ENCODE data around the gene TMEM179. TPM values are rescaled to one million over a fixed set of nuclear protein-coding genes. Genes with fewer than 3 reads are reported as not detected.
"Not testable (repeated sequence)": the region's sequence is repeated elsewhere in the genome, so short reads cannot be mapped to it uniquely, and the experiment has no call there.

The TMEM179 gene
- total RNA-seq (2014; rRNA removed; shearing (Covaris generic)): not detected in 2 replicates
- polyA plus RNA-seq (2016; fragmentation: Nextera tagmentation; extraction: Ambion mirVana): not detected in 2 replicates

DNA sequence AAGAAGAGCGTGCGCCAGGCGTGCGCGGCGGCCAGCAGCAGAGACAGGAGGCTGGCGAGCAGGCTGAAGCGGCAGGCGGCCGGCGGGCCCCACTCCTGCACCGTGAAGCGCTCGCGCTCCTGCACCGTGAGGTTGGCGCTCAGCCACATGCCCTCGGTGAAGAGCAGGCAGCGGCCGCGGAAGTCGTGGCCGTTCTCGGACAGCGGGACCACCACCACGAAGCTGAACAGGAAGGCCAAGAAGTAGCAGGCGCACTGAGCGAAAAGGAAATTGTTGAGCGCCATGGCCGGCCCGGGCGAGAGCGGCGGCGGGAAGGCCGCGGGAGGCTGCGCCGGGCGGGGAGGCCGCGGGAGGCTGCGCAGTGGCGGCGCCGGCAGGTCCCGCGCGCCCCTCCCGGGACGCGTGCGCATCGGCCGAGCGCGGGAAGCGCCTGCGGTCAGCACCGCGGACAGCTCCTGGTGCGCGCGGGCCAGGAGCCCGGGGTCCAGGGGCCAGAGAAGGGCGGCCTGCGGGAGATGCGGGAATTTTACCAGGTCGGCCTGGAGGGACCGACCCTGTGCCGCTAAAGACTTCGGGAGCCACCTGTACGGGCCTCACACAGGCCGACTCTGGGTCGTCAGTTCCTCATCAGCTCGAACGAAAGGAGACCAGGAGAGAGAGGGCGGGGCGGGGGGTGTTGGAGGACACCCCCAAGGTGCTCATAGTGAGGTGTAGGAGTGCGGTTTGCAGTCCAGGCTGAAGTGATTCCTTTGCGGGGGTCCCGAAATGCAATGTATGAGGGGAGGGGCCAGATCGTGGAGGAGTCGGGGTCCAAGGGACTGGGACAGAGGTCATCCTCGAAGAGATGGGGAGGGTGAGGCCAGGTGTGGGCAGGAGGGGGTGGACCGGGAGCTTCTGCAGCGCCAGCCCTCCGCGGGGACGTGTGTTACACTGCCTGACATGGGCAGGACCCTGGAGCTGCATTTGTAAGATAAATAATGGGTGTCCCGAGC is at the start of gene TMEM179:
TSS of gene TMEM179 (minus strand) at position 315 of the 992 bp plus-strand sequence. CDS start at position 284, 31 bp downstream.
- 9 to 11% methylated on average over 52 to 90 of the region's 91 CpGs for WGBS, 2 experiments (ENCODE audit: low coverage in 1 of 2, low lambda C conversion rate in 2 of 2, missing lambda C conversion rate in 2 of 2)
- H3K79me2 ChIP-seq (ENCODE audit: insufficient read depth): no peaks in the 10 kb centered on the region
- in situ Hi-C loops (cut with MboI): no loop called here
- DNase-seq: peak; percentile 35
- H3F3A ChIP-seq (ENCODE audit: insufficient read depth): no peaks in the 10 kb centered on the region
- H3K36me3 ChIP-seq (ENCODE audit: low read depth): no peaks in the 10 kb centered on the region
- no peaks in the 10 kb centered on the region for H3K9me2 ChIP-seq (ENCODE audit: insufficient read depth)
- TF ChIP-seq EZH2 (IDR thresholded peaks at IDR 0.05; ENCODE audit: insufficient read depth, poor library complexity, severe bottlenecking) (no peak), EZH2phosphoT487 (IDR thresholded peaks at IDR 0.05; ENCODE audit: insufficient read depth, low read depth) (no peak)
- H3K27ac ChIP-seq: no peak within 1 kb of the TSS
- H3K9ac ChIP-seq: no peak within 1 kb of the TSS
- H3K27me3 ChIP-seq (replicated peaks; ENCODE audit: insufficient read depth): peaks cover 32% of the 10 kb centered on the region
- no peaks in the 10 kb centered on the region for H3K9me3 ChIP-seq (ENCODE audit: low read depth)
- H3K4me3 ChIP-seq: no peak within 1 kb of the TSS
- H3K4me2 ChIP-seq (ENCODE audit: unreplicated experiment): no peak within 1 kb of the TSS
- H2AFZ ChIP-seq: no peak within 1 kb of the TSS
- no peaks in the 10 kb centered on the region for H3K4me1 ChIP-seq (ENCODE audit: insufficient read depth)
- H4K20me1 ChIP-seq (ENCODE audit: insufficient read depth): no peaks in the 10 kb centered on the region

DNA sequence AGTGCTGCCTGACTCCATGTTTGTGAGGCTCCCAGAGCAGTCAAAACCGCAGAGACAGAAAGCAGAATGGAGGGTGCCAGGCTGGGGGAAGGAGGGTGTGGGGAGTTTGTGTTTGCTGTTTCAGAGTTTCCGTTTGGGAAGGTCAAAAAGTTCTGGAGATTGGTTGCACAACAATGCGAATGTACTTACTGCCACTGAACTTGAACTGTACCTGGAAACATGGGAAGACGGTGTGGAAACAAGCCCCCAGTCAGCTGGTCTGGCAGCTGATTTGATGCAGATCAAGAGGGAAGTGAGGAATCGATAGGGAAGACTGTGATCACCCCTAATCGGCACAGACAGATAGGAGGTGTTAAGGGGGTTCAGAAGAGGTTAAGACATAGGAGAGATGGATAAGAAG is 49.5 kb upstream of the TMEM179 start:
- TF ChIP-seq EZH2phosphoT487 (IDR thresholded peaks at IDR 0.05; ENCODE audit: insufficient read depth, low read depth): no peak
- no peak for TF ChIP-seq EZH2 (IDR thresholded peaks at IDR 0.05; ENCODE audit: insufficient read depth, poor library complexity, severe bottlenecking)
- WGBS, 2 experiments (ENCODE audit: low coverage in 1 of 2, low lambda C conversion rate in 2 of 2, missing lambda C conversion rate in 2 of 2): 66 to 76% methylated on average over 6 of the region's 6 CpGs
- H3K79me2 ChIP-seq (ENCODE audit: insufficient read depth): no peaks in the 10 kb centered on the region
- no peak overlapping the region for H3K4me3 ChIP-seq
- H3K27me3 ChIP-seq (replicated peaks; ENCODE audit: insufficient read depth): peaks cover 6% of the 10 kb centered on the region; the same call in 1 of the 2 replicates
- H3F3A ChIP-seq (ENCODE audit: insufficient read depth): no peaks in the 10 kb centered on the region
- H3K36me3 ChIP-seq (ENCODE audit: low read depth): no peaks in the 10 kb centered on the region
- no peaks in the 10 kb centered on the region for H3K9me3 ChIP-seq (ENCODE audit: low read depth)
- peaks cover 6% of the 10 kb centered on the region for H3K4me1 ChIP-seq (ENCODE audit: insufficient read depth)
- no peaks in the 10 kb centered on the region for H3K9me2 ChIP-seq (ENCODE audit: insufficient read depth)
- no peak overlapping the region for H3K9ac ChIP-seq
- H3K27ac ChIP-seq: no peak overlapping the region
- no peak for DNase-seq
- no peak overlapping the region for H2AFZ ChIP-seq
- in situ Hi-C loops (cut with MboI): no loop called here
- H4K20me1 ChIP-seq (ENCODE audit: insufficient read depth): no peaks in the 10 kb centered on the region
- H3K4me2 ChIP-seq (ENCODE audit: unreplicated experiment): no peak overlapping the region

DNA sequence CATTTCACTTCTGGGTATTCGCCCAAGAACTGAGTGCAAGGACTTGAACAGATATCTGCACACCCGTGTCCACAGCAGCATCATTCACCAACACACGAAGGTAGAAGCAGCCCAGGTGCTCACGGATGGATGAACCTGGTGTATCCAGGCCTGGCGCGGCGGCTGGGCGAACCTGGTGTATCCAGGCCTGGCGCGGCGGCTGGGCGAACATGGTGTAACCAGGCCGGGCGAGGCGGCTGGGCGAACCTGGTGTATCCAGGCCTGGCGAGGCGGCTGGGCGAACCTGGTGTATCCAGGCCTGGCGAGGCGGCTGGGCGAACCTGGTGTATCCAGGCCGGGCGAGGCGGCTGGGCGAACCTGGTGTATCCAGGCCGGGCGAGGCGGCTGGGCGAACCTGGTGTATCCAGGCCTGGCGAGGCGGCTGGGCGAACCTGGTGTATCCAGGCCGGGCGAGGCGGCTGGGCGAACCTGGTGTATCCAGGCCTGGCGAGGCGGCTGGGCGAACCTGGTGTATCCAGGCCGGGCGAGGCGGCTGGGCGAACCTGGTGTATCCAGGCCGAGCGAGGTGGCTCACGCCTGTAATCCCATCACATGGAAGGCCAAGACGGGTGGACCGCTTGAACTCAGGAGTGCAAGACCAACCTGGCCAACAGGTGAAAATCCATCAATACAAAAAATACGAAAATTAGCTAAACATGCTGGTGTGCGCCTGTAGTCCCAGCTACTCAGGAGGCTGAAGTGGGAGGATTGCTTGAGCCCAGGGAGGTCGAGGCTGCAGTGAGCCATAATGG is 48.8 kb upstream of the TMEM179 start:
- H2AFZ ChIP-seq; H3K79me2 ChIP-seq (ENCODE audit: insufficient read depth); H3K27ac ChIP-seq; H3K4me3 ChIP-seq; H3K9ac ChIP-seq; H3K9me2 ChIP-seq (ENCODE audit: insufficient read depth); H3K4me2 ChIP-seq (ENCODE audit: unreplicated experiment); H3K4me1 ChIP-seq (ENCODE audit: insufficient read depth); H3K27me3 ChIP-seq (replicated peaks; ENCODE audit: insufficient read depth); H3K36me3 ChIP-seq (ENCODE audit: low read depth); DNase-seq; in situ Hi-C loops (cut with MboI); H3F3A ChIP-seq (ENCODE audit: insufficient read depth); H4K20me1 ChIP-seq (ENCODE audit: insufficient read depth); H3K9me3 ChIP-seq (ENCODE audit: low read depth): not testable (repeated sequence)
- WGBS, 2 experiments (ENCODE audit: low coverage in 1 of 2, low lambda C conversion rate in 2 of 2, missing lambda C conversion rate in 2 of 2): 85 to 91% methylated on average over 22 to 52 of the region's 52 CpGs

DNA sequence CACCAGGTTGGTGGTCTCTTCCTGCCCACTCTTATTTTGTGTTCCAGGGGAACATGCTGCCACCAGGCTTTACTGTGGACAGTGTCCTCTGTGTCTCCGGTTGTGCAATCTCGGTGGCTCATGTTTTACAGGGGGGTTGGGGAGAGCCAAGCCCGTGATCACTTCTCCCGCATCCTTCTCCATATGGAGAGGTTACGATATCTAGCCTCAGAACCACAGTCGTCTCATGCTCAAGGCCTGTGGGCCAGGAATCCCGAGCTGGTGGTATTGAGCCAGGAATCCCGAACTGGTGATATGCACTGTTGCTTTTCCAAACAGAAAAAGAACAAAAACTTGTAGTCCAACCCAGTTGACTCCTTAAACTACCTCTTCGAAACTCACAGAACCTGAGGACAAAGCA is 47.8 kb upstream of the TMEM179 start:
- Histone ChIP-seq H4K20me1 (ENCODE audit: insufficient read depth) (no peaks in the 10 kb centered on the region), H3K4me2 (ENCODE audit: unreplicated experiment) (no peak overlapping the region), H3K9me3 (ENCODE audit: low read depth) (no peaks in the 10 kb centered on the region), H2AFZ (no peak overlapping the region), H3K27me3 (replicated peaks; ENCODE audit: insufficient read depth) (no peaks in the 10 kb centered on the region), H3K9ac (no peak overlapping the region), H3K4me1 (ENCODE audit: insufficient read depth) (peaks cover 6% of the 10 kb centered on the region), H3K27ac (no peak overlapping the region), H3K4me3 (no peak overlapping the region), H3K36me3 (ENCODE audit: low read depth) (no peaks in the 10 kb centered on the region), H3F3A (ENCODE audit: insufficient read depth) (no peaks in the 10 kb centered on the region), H3K9me2 (ENCODE audit: insufficient read depth) (no peaks in the 10 kb centered on the region), H3K79me2 (ENCODE audit: insufficient read depth) (no peaks in the 10 kb centered on the region)
- TF ChIP-seq EZH2 (IDR thresholded peaks at IDR 0.05; ENCODE audit: insufficient read depth, poor library complexity, severe bottlenecking) (no peak), EZH2phosphoT487 (IDR thresholded peaks at IDR 0.05; ENCODE audit: insufficient read depth, low read depth) (no peak)
- in situ Hi-C loops (cut with MboI): no loop called here
- WGBS, 2 experiments (ENCODE audit: low coverage in 1 of 2, low lambda C conversion rate in 2 of 2, missing lambda C conversion rate in 2 of 2): 83 to 84% methylated on average over 9 of the region's 9 CpGs
- DNase-seq: no peak

Measured in GM23248 (cell line).